ENCODE measurements around the gene HGS.
A peak's percentile ranks its signal among the peaks of the same experiment; 100 is the strongest.
"Not testable (repeated sequence)": the region's sequence is repeated elsewhere in the genome, so short reads cannot be mapped to it uniquely, and the experiment has no call there.

The HGS gene

DNA sequence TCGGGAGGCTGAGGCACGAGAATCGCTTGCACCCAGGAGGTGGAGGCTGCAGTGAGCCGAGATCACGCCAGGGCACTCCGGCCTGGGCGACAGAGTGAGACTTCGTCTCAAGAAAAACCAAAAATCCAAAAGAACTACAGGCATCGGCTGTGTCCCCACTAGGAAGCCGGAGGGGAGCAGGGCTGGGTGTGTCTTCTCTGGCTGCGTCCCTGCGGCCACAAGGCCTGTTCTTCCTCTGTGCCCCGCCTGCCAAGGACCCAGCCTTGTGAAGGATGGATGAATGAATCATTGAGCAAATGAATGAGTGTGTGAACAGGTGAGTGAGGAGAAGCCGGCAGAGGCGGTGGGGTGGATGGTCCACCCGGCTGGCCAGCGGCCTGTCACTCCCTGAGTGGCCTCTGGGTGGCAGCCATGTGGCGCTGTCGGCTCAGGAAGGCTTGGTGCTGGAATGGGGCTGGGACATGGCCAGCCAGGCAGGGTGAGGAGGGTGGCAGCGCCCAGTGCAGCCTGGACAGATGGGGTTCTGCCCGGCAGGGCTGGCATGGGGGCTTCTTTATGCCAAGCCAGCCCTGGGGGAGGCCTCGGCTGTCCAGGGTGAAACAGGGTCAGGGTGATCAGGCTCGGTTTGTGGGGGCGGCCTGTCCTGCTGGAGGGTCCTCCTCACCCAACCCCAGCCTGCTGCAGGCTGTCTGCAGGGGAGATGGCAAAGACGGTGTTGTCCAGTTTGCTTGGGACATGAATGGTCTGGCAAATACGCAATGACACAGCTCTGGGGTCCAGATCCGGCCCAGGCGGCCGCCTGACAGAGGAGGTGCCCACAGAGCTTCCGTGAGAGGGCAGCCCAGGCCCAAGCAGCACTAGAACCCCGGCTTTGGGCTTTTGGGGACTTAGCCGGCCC lies 49.9 kb downstream of the HGS start:
- H3K4me3 ChIP-seq (ENCODE audit: low read length): no peak overlapping the region
- DNase-seq (ENCODE audit: low read depth): no peak
- TF ChIP-seq, protein P1, sequence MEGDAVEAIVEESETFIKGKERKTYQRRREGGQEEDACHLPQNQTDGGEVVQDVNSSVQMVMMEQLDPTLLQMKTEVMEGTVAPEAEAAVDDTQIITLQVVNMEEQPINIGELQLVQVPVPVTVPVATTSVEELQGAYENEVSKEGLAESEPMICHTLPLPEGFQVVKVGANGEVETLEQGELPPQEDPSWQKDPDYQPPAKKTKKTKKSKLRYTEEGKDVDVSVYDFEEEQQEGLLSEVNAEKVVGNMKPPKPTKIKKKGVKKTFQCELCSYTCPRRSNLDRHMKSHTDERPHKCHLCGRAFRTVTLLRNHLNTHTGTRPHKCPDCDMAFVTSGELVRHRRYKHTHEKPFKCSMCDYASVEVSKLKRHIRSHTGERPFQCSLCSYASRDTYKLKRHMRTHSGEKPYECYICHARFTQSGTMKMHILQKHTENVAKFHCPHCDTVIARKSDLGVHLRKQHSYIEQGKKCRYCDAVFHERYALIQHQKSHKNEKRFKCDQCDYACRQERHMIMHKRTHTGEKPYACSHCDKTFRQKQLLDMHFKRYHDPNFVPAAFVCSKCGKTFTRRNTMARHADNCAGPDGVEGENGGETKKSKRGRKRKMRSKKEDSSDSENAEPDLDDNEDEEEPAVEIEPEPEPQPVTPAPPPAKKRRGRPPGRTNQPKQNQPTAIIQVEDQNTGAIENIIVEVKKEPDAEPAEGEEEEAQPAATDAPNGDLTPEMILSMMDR (conservative IDR thresholded peaks at IDR 0.05; ENCODE audit: low read depth, low read length): peak; percentile 92

DNA sequence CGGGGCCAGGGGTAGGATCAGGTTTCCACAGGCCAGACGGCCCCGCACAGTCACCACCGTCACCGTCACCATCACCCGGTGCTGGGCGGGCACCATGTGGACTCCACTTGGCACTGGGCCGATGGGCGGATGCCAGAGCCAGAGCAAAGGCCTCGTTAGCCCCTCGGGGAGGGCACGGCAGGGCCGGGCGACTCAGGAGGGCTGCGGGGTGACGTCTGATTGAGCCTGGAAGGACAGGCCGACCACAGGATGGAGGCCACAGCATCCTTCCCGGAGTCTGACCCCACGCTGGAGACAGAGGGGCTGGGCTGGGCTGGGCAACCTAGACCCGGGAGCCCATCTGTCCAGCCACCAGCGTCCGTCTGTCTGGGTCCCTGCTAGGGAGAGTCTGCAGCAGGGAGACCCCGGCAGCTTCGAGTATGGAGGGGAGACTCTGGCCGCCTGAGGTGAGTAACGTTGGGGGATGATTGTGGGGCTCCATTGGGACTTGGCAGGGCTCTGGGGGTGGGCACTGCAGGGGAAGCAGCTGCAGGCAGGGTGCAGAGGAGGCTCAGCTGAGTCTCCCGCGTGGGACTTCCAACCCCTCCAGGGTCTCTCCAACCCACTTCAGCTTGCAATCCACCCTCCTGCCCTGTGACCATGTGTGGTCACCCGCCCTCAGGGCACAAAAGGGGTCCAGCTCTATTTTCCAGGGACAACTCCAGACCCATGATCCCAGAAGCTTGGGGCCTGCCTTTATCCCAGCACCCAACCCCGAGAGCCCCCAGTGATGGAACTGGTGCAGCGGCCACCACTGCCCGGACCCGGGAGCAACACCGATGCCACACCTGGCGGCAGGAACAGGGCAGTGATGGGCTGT lies 50.8 kb downstream of the HGS start:
- TF ChIP-seq, protein P1 (conservative IDR thresholded peaks at IDR 0.05; ENCODE audit: low read depth, low read length): no peak
- DNase-seq (ENCODE audit: low read depth): no peak
- no peak overlapping the region for H3K4me3 ChIP-seq (ENCODE audit: low read length)

- TF ChIP-seq, protein P1 (conservative IDR thresholded peaks at IDR 0.05; ENCODE audit: low read depth, low read length): no peak
- H3K4me3 ChIP-seq (ENCODE audit: low read length): no peak overlapping the region
- no peak for DNase-seq (ENCODE audit: low read depth)
These were observed 51.7 kb downstream of the HGS start for GRCh38 chr17:81735264-81736102.

DNA sequence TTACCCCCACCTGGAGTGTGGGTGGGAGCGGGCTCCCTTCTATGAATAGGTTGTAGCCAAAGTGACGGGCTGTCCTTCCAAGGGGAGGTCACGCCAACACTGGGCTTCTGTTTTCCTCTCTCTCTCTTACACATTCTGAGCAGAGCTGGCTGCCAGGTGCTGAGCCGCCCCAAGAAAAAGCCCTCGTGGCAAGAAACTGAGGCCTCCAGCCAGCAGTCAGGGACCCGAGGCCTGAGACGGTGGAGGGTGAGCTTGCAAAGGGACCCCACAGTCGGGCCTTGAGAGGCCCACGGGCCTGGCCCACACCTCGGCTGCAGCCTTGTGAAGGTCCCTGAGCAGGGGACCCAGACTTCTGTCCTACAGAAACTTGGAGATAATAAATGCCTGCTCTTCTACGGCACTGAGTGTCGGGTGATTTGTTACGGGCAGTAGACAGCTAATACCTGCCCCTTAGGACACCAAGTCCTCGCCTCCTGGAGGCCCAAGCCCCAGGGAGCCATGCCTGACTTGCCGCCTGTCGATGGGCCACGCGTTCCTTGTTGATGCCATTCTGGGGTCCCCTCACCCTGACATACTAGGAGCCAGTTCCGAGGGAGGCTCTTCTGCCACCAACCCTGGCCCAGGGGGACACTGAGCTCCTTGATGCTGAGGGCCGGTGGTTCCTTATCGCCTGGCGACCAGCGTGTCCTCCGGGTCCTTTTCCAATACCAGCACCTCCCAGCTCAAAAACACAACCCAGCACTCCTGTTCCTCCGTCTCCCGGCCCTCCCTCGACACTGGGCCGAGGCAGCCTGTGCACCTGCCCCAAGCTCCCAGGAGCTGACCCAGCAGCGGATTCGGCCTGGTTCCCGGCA lies 54.4 kb downstream of the HGS start:
- no peak overlapping the region for H3K4me3 ChIP-seq (ENCODE audit: low read length)
- TF ChIP-seq, protein P1 (conservative IDR thresholded peaks at IDR 0.05; ENCODE audit: low read depth, low read length): no peak
- no peak for DNase-seq (ENCODE audit: low read depth)

GRCh38 chr17:81738801-81739393 lies 55.1 kb downstream of the HGS start:
- H3K4me3 ChIP-seq (ENCODE audit: low read length): no peak overlapping the region
- TF ChIP-seq, protein P1 (conservative IDR thresholded peaks at IDR 0.05; ENCODE audit: low read depth, low read length): no peak
- no peak for DNase-seq (ENCODE audit: low read depth)

- DNase-seq (ENCODE audit: low read depth); H3K4me3 ChIP-seq (ENCODE audit: low read length): not testable (repeated sequence)
These were observed 55.8 kb downstream of the HGS start for GRCh38 chr17:81739593-81739992.

All from retinal pigment epithelial cell (primary cell).